H1 (cell line): Measurements from ENCODE around the gene PARP1. TPM values are rescaled to one million over a fixed set of nuclear protein-coding genes. Genes with fewer than 3 reads are reported as not detected.

Experiments
- BRCA1 ChIP-seq: IDR thresholded peaks from 2 replicates; pipeline ENCODE4 v1.6.1; 2012; ENCODE audit warnings: low read depth, low read length, improper control_type of control experiment
- CBX5 ChIP-seq: fragments of 300-800, 300-1000 bp; sonication (generic); IDR thresholded peaks from 2 replicates; pipeline ENCODE4 v1.7.1; 2016; ENCODE audit warnings: antibody characterized with exemption, low read length, low read depth
- CREB1 ChIP-seq: IDR thresholded peaks from 2 replicates; pipeline ENCODE4 v1.6.1; 2012; ENCODE audit warnings: inconsistent platforms
- JUN ChIP-seq: IDR thresholded peaks from 2 replicates; pipeline ENCODE4 v1.6.1; 2011; ENCODE audit warnings: low read depth, mild to moderate bottlenecking, improper control_type of control experiment, low read length
- KDM1A ChIP-seq: fragments of 200-600, 300-600 bp; sonication (generic); IDR thresholded peaks from 2 replicates; pipeline ENCODE4 v1.7.1; 2016; ENCODE audit warnings: mild to moderate bottlenecking, low read length, borderline replicate concordance
- MAFK ChIP-seq: IDR thresholded peaks from 2 replicates; pipeline ENCODE4 v1.6.1; 2012; ENCODE audit warnings: low read depth, mild to moderate bottlenecking, improper control_type of control experiment, low read length
- SP4 ChIP-seq: IDR thresholded peaks from 2 replicates; pipeline ENCODE4 v1.6.1; 2012; ENCODE audit warnings: low read length, inconsistent platforms
- TAF7 ChIP-seq: optimal IDR thresholded peaks from 2 replicates; pipeline ENCODE3; 2011; ENCODE audit warnings: low read depth, mild to moderate bottlenecking, inconsistent platforms, low read length, moderate library complexity, borderline replicate concordance
- TBP ChIP-seq: IDR thresholded peaks from 2 replicates; pipeline ENCODE4 v1.6.1; 2011; ENCODE audit warnings: low read depth, low read length, improper control_type of control experiment
- polyA plus RNA-seq, 7 experiments: library from polyadenylated mRNA; depleted of rRNA in 3 of 7; stranded (reverse) in 5 of 7; unstranded in 2 of 7; fragments of >200 nt in 5 of 7; fragments of 200-250 nt in 2 of 7; gene quantifications; 1 replicate in 5 of 7; 2 replicates in 1 of 7; 4 replicates in 1 of 7; pipeline versions ENCODE4 v1.2.1 to v1.2.3, GENCODE V29; 2011 to 2013; ENCODE audit warnings: missing spikeins in 2 of 7, mixed read lengths in 2 of 7
- total RNA-seq: library from RNA; stranded (reverse); fragmentation: NEBNext Ultra II Directional; extraction: Animal tissue kit (Norgen Biotek cat#: 25700); gene quantifications from 2 replicates; pipeline ENCODE4 v1.2.1, GENCODE V29; 2021
- TF ChIP-seq, protein P1 (sequence below): fragments of 300-600 bp; sonication (generic); IDR thresholded peaks from 2 replicates; pipeline ENCODE4 v1.7.1; 2012; ENCODE audit warnings: low read length, moderate library complexity, mild to moderate bottlenecking, inconsistent platforms; ENCODE audit not compliant: insufficient replicate concordance
- TF ChIP-seq, protein P2 (sequence below): IDR thresholded peaks from 2 replicates; pipeline ENCODE4 v1.6.1; 2011; ENCODE audit warnings: low read depth, mild to moderate bottlenecking, low read length; ENCODE audit not compliant: insufficient read depth

PARP1 gene
- total and polyA plus RNA-seq, 2 of the 8 experiments (the other 6 are each of a cell fraction or from before 2014, with no cell fraction given) = 416 to 441 TPM

- TF ChIP-seq, protein P1, sequence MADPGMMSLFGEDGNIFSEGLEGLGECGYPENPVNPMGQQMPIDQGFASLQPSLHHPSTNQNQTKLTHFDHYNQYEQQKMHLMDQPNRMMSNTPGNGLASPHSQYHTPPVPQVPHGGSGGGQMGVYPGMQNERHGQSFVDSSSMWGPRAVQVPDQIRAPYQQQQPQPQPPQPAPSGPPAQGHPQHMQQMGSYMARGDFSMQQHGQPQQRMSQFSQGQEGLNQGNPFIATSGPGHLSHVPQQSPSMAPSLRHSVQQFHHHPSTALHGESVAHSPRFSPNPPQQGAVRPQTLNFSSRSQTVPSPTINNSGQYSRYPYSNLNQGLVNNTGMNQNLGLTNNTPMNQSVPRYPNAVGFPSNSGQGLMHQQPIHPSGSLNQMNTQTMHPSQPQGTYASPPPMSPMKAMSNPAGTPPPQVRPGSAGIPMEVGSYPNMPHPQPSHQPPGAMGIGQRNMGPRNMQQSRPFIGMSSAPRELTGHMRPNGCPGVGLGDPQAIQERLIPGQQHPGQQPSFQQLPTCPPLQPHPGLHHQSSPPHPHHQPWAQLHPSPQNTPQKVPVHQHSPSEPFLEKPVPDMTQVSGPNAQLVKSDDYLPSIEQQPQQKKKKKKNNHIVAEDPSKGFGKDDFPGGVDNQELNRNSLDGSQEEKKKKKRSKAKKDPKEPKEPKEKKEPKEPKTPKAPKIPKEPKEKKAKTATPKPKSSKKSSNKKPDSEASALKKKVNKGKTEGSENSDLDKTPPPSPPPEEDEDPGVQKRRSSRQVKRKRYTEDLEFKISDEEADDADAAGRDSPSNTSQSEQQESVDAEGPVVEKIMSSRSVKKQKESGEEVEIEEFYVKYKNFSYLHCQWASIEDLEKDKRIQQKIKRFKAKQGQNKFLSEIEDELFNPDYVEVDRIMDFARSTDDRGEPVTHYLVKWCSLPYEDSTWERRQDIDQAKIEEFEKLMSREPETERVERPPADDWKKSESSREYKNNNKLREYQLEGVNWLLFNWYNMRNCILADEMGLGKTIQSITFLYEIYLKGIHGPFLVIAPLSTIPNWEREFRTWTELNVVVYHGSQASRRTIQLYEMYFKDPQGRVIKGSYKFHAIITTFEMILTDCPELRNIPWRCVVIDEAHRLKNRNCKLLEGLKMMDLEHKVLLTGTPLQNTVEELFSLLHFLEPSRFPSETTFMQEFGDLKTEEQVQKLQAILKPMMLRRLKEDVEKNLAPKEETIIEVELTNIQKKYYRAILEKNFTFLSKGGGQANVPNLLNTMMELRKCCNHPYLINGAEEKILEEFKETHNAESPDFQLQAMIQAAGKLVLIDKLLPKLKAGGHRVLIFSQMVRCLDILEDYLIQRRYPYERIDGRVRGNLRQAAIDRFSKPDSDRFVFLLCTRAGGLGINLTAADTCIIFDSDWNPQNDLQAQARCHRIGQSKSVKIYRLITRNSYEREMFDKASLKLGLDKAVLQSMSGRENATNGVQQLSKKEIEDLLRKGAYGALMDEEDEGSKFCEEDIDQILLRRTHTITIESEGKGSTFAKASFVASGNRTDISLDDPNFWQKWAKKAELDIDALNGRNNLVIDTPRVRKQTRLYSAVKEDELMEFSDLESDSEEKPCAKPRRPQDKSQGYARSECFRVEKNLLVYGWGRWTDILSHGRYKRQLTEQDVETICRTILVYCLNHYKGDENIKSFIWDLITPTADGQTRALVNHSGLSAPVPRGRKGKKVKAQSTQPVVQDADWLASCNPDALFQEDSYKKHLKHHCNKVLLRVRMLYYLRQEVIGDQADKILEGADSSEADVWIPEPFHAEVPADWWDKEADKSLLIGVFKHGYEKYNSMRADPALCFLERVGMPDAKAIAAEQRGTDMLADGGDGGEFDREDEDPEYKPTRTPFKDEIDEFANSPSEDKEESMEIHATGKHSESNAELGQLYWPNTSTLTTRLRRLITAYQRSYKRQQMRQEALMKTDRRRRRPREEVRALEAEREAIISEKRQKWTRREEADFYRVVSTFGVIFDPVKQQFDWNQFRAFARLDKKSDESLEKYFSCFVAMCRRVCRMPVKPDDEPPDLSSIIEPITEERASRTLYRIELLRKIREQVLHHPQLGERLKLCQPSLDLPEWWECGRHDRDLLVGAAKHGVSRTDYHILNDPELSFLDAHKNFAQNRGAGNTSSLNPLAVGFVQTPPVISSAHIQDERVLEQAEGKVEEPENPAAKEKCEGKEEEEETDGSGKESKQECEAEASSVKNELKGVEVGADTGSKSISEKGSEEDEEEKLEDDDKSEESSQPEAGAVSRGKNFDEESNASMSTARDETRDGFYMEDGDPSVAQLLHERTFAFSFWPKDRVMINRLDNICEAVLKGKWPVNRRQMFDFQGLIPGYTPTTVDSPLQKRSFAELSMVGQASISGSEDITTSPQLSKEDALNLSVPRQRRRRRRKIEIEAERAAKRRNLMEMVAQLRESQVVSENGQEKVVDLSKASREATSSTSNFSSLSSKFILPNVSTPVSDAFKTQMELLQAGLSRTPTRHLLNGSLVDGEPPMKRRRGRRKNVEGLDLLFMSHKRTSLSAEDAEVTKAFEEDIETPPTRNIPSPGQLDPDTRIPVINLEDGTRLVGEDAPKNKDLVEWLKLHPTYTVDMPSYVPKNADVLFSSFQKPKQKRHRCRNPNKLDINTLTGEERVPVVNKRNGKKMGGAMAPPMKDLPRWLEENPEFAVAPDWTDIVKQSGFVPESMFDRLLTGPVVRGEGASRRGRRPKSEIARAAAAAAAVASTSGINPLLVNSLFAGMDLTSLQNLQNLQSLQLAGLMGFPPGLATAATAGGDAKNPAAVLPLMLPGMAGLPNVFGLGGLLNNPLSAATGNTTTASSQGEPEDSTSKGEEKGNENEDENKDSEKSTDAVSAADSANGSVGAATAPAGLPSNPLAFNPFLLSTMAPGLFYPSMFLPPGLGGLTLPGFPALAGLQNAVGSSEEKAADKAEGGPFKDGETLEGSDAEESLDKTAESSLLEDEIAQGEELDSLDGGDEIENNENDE = no peak
- TF ChIP-seq BRCA1 = no peak
- TF ChIP-seq TAF7 = no peak
- TF ChIP-seq CREB1 = no peak
- no peak for TF ChIP-seq JUN
- TF ChIP-seq, protein P2, sequence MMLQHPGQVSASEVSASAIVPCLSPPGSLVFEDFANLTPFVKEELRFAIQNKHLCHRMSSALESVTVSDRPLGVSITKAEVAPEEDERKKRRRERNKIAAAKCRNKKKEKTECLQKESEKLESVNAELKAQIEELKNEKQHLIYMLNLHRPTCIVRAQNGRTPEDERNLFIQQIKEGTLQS = no peak
- no peak for TF ChIP-seq CBX5
- TF ChIP-seq TBP = no peak
- no peak for TF ChIP-seq SP4
- no peak for TF ChIP-seq KDM1A
- TF ChIP-seq MAFK = no peak
Measured at GRCh38 chr1:226454349-226454748, 46.5 kb upstream of the PARP1 start (continued).
